NCI-H1436 treated with DMSO at 0.1 percent for 48 hours (cell line): ENCODE data around the gene GNB1L.

Experiments
- DNase-seq: peaks from one replicate; lab custom pipeline; 2025; lab: John Stamatoyannopoulos, UW

The GNB1L gene

GRCh38 chr22:19823191-19823901 lies 31.3 kb downstream of the GNB1L start:
- DNase-seq: no peak

- no peak for DNase-seq
Measured at GRCh38 chr22:19822301-19823117, 32.2 kb downstream of the GNB1L start.

DNA sequence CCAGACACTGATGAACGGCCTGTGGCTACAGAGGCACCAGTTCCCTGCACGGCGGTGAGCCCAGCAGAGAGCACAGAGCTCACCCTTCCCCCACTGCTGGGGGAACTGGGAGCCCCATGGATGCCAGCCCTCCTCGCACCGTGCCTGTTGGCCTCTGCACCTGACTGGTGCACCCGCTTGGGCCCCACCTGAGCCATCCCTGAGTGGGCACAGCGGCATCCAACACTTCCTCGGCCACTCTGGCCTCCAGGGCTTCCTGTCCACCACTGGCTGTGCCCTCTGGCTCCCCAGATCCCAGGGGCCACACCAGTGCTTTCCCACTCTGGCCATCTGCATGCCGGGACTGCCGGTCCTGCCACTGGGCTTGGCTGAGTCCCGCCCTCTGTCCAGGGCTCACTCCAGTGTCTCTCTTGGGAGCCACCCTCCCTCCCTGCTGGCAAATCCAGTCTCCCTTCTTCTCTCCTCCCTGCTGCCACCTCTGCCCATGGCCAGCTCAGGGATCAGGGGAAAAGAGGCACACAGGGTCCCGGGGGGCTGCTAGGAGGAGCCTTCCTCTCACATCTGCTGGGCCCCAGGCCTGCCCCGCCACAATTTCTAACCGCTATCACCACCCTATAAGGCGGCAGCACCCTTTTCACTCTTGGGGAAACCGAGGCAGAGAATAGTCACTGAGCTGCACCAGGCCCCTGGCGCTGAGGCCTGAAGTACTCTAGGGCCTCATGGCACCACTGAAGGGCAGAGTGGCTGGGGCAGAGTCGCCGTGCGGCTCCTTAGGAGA lies 33.0 kb downstream of the GNB1L start:
- no peak for DNase-seq

DNA sequence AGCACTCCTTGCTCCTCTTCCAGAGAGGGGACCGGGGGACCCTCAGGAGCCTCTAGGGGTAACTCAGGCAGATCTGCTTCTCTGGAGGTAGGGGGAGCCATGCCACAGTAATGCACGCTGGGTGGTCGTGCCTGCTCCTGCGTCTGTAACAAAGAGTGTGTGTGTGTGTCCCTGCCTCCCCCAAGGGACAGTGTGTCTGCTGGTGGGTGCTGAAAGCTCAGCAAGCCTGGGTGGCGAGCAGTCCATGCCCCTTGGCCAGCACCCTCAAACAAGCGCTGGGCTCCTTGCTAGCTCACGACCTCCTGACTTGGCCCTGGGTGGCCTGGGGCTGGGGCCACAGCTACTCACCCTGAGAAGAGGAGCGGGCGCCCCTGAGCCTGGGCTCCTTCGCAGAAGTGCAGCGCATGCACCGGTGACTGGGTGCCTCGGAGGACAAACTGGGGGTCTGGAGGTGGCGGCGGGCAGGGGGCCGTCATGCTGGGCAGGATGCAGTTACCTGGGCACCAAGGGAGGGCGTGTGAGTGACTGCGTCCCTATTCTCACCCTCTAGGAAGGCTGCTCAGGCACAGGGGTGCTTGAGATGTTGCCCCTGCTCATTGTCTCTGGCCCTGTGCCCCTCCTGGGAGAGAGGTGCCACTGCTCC lies 33.7 kb downstream of the GNB1L start:
- no peak for DNase-seq

GRCh38 chr22:19819911-19820879 lies 34.5 kb downstream of the GNB1L start:
- DNase-seq: no peak

DNA sequence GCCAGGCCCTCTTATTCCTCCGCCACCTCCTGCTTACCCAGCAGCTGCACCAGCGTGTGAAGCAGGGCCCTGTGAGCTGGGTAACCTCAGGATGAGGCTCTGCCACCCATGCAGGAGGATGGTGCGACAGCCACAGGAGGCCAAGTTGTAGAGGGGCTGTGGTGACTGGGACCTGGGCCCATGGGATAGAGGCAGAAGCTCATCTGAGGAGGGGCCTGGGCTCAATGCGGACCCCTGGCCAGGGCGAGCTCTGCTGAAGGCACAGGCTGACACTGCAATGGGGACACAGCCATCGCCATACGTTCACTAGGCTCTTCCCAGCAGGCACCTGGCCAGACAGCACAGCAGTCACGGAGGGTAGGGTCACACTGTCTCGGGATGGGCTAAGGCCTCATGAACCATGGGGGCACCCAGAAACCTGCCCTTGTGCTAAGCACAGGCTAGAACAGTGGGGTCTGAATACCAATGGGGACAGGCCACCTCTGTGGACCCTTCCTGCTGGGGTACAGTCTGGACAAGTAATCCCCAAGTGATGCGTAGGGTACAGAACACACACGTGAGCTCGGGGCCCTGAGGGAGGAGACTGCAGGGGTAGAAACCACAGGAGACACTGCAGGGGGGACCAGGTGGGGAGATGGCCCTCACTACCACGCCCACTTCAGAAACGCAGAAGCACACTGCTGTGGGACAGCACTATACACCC lies 35.3 kb downstream of the GNB1L start:
- no peak for DNase-seq

DNA sequence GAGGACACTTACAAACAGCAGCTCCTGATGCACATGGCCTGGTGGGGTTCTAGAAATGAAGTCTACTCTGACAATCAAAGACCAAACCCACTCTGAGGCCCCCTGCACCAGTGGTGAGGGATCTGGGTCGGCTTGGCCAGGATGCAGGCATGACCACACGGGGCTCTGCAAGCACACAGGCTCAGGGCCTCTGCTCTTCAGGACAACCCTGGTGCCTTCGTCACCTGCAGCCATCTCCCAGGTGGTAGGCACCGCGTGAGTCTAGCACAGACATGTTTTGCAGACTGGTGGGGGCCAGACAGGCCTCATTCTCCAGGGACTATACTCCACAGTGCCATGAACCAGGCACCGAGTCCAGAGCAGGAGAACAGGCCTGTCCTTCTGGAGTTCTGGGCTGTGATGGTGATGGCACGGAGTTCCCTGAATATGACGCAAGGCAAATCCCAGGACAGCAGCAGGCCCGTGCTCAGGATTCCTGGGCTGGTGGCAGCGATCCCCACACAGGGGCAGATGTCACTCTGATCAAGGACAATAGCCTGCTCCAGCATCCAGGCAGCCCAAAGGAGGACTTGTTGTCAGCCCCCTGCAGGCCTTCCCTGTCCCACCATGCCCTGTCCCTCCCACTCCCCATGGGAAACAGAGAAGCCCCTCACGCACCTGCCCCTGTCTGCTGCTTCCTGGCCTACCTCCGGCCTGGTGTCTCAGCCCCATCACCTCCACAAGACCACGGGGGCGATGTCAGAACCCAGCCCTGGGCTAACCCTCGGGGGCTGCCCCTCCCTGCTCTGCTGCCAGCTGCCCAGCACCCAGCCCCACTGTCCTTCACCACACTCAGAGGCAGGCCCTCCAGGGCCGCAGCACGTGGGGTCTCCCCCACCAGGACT lies 36.1 kb downstream of the GNB1L start:
- DNase-seq: no peak

DNA sequence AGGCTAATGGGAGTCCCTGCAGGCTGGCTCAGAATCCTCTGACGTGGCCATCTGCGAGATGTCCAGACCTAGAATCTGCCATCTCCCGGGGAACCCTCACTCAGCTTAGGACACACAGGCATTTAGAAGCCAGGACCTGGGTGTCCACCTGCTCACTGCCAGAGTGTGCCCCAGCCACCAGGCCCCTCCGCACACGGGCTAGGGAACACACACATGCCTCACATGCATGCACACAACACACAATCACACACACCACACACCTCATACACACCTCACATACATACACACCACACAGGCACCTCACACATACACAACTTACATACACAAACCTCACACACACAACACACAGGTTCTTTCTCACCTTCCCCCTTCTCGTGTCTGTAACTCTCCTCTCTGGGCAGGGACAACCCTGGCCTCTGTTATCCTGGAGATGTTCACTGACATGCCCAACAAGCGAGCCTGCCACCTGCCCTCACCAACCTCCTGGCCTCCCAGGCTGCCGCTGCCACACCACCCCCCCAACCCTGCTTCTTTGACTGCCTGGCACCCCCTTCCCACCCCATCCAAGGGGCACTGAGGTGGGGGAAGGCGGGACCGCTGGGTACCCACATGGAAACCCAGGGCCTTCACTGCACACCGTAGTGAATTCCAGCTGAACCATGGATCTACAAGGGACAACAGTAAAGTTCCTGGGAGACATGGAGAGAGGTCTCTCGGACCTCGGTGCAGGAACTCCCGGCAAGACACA lies 38.1 kb downstream of the GNB1L start:
- DNase-seq: no peak

DNA sequence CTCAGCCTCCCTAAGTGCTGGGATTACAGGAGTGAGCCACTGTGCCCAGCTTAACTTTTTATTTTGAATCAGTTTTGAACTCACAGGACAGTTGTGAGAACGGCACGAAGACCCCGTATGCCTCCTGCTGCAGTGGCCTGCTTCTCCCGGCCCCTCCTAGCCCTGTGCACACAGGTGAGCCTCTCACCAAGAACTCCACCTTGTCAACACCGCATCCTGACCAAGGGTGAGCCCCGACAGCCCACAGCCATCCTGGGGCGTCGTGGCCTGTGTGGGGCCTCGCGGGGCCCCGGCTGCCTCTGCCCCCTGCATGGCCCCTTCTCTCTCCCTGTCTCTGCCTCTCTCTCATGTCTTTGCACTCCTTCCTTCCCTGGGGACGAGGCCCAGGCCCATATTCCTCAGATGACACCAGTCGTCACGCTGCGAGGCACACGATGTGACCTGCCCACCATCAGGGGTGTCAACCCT lies 38.8 kb downstream of the GNB1L start:
- DNase-seq: no peak

DNA sequence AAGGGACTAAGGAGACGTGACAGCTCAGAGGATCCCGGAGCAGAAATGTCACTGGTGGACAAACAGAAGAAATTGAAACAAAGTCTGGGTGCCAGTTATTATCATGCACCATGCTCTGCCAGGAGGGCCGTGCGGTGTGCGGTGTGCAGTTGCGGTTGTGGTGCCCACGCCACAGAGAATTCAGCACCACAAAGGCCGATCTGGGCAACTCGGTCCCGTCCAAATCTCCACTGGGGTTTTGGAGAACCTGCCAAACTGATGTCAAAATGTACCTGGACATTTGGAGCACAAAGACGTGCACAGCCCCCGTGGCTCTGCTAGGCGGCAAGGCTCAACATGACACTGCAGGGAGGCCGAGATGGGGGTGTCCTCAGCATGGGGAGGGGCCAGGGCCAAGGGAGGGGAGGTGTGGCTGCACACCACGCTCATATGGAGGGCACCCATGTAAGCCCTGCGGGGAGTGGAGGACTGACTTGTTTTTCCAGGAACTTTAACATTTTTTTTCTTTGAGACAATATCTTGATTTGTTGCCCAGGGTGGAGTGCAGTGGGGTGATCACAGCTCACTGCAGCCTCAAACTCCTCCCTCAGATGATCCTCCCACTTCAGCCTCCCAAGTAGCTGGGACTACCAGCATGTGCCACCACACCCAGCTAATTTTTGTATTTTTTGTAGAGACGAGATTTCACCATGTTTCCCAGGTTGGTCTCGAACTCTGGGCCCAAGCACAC lies 39.4 kb downstream of the GNB1L start:
- no peak for DNase-seq

- DNase-seq: no peak
Measured at GRCh38 chr22:19814428-19814827, 40.2 kb downstream of the GNB1L start.

GRCh38 chr22:19812910-19813309 lies 41.8 kb downstream of the GNB1L start:
- DNase-seq: no peak

- no peak for DNase-seq
Measured at GRCh38 chr22:19811811-19812771, 42.6 kb downstream of the GNB1L start.

- DNase-seq: no peak
Measured at GRCh38 chr22:19811211-19811621, 43.5 kb downstream of the GNB1L start.

- no peak for DNase-seq
Measured at GRCh38 chr22:19810381-19811201, 44.1 kb downstream of the GNB1L start.

DNA sequence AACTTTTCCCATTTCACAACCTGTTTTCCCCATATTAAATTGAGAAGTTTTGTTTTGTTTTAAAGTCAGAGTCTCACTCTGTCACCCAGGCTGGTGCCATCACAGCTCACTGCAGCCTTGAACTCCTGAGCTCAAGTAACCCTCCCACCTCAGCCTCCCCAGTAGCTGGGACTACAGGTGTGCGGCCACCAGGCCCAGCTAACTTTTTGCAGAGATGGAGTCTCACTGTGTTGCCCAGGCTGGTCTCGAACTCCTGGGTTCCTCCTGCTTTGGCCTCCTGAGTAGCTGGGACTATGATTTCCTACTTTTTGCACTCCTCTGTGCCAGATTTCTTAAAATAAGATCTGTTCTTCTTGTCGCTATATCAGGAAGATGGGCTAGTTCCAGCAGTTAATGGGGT lies 44.9 kb downstream of the GNB1L start:
- DNase-seq: no peak
